Right forelimb (tissue), 1 donor: ENCODE data around the gene HES5.
"Not testable (repeated sequence)": the region's sequence is repeated elsewhere in the genome, so short reads cannot be mapped to it uniquely, and the experiment has no call there.

ENCODE experiments used
- DNase-seq: peaks from one replicate; pipeline ENCODE4 v3.0.0-alpha.2; 2018

HES5 gene

DNA sequence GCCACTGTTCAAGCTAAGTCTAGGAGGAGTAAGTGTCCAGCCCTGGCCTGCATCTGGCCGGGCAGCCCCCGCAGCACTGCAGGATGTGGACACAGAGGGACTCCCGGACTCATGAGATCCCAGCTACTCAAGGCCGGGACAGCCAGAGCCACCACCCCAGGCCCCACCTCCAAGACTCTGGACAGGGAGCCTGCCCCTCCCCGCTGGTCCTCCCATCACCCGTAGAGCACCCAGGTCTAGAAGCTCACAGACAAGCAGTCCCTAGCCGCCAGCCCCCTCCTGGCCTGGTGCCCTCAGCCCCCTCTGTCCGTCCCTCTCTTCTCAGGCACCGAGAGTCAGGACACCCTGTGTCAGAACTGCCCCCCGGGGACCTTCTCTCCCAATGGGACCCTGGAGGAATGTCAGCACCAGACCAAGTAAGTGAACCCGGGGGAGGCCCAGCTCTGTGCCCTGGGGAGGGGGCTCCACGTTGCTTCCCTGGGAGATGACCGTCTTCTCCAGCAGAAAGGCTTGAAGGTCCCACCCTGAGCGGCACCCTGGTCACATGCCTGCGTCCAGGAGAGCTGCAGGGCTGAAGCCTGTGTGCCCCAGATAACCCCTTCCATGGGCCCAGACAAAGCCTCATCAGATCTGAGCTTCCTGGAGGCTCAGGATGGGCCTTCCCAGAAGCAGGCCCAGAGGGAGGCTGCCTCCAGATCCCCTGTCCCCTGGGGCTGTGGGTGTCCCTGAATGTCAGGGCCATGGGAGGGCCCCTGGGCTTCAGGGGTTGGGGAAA is 30.4 kb upstream of the HES5 start:
- DNase-seq: no peak

DNA sequence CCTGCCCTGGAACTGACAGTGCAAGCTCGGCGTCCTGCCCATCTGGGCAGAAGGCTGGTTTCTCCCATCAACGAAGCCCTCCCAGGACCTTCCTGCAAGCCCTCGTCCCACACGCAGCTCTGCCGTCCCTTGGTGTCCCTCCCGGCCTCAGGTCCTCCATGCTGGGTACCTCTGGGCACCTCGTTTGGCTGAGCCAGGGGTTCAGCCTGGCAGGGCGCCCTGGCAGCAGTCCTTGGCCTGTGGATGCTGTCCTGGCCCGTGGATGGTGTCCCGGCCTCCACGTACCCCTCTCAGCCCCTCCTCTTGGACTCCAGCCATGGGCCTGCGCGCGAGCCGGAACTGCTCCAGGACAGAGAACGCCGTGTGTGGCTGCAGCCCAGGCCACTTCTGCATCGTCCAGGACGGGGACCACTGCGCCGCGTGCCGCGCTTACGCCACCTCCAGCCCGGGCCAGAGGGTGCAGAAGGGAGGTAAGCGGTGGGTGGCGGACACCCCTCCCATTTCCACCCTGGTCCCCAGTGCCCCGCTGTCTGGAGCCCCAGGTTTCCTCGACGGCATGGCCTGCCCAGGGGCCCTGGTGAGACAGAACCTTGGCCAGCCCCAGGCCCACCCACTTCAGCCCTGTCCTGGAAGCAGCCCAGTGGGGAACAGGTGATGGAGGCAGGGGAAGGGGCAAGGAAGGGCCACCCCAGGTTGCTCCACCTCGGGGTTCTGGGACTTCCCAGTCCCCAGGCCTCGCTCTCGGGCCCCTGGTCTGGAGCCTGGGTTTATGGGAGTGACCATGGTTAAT is 29.6 kb upstream of the HES5 start:
- no peak for DNase-seq

DNA sequence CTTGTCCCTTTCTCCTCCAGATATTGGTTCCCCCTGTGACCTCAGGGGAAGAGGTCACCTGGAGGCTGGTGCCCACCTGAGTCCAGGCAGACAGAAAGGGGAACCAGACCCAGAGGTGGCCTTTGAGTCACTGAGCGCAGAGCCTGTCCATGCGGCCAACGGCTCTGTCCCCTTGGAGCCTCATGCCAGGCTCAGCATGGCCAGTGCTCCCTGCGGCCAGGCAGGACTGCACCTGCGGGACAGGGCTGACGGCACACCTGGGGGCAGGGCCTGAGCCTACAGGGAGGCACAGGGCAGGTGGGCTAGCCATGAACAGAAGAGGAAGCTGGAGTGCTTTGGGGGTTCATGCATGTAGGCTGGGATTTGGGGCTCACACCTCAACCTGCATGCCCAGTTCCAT is 28.8 kb upstream of the HES5 start:
- no peak for DNase-seq

DNA sequence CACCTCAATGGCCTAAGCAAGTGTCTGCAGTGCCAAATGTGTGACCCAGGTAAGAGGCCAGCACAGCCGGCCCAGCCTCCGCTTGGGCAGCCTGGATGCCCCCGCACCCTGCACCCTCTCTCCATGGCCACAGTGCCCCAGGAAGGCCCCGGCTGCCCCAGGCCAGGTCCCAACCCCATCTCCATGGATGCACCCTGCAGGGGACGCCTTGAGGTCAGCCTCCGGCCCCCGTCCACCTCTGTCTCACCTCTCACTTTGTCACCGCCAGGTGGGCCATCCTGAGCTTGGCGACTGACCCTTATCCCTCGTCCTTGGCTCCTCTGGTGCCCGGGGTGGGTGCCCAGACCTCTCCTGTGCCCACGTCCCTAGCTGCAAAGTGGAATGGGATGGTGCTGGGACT is 28.4 kb upstream of the HES5 start:
- no peak for DNase-seq

DNA sequence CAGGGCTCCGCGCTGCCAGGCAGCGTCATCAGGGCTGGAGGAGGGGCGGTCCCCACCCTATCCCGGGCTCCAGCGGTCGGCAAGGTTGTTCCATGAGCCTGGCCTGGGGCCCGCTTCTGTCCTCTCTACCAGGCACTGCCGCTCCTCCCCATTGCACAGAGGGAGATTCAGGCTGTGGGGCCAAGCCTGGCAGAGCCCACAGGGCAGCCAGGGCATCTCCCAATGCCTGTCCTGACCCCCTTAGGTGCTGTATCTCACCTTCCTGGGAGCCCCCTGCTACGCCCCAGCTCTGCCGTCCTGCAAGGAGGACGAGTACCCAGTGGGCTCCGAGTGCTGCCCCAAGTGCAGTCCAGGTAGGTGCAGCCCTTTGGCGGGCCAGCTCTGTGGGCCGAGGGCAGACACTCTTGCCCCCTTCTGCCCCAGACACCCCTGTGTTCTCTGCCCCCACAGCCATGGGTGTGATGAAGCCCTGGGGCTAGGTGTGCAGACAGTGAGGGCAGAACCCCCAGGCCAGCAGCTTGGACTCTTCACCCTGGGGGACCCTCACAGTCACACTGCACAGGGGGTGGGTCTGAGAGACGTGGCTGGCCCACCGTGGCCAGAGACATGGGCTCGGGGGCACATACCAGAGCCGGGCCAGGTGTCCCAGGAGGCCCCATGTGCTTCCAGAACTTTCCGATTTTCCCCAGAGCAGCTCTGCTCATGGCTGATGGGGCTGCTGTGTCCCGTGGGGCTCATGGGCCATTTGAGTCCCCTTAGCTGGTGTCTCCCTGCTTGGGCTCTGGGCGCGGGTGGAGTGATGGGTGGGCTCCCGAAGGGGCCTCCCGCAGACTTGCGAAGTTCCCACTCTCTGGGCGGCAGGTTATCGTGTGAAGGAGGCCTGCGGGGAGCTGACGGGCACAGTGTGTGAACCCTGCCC is 27.7 kb upstream of the HES5 start:
- DNase-seq: no peak

DNA sequence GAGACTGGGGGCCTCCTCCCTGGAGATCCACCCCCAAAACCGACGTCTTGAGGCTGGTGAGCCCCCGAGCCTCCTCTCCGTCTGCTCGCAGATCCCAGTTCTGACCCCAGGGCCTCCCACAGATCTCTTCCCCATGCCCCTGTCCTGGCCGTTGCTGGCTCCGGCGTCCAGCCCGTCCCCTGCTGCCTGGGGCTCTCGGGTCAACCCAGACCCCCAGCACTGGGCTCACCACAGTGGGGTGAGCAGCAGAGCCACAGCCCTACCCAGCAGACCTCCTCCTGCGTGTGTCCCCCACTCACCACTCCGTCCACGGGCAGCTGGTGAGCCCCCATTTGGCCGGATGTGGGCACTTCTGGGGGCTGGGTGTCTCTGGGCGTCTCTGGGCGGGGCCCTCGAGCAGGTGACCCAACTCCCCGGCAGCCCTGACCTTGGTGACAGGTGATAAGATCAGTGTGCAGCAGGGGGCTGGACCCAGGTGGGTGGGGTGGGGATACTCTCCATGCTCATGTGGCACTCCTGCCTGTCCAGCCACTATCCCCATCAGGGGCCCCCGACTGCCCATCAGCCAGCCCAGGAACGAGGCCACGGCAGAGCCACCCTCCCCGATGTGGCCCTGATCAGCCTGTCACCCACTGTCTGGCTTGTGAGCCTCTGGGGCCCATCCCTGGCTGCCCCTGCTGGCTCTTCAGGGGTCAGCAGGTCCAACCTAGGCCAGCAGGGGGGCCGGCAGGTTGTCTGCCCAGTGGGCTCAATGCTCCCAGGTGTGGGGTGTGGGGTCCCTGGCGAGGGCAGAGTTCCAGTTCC is 26.8 kb upstream of the HES5 start:
- no peak for DNase-seq

DNA sequence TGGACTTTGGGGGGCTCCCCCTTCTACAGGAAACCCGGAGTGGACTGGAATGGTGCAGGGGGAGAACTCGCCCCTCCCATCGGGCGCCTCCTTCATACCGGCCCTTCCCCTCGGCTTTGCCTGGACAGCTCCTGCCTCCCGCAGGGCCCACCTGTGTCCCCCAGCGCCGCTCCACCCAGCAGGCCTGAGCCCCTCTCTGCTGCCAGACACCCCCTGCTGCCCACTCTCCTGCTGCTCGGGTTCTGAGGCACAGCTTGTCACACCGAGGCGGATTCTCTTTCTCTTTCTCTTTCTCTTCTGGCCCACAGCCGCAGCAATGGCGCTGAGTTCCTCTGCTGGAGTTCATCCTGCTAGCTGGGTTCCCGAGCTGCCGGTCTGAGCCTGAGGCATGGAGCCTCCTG is 26.2 kb upstream of the HES5 start, which contains the start of gene TNFRSF14:
TSS of gene TNFRSF14 (plus strand) at position 95 of the 401 bp plus-strand sequence. CDS start at position 389, 294 bp downstream.
- DNase-seq: peak; percentile 75

DNA sequence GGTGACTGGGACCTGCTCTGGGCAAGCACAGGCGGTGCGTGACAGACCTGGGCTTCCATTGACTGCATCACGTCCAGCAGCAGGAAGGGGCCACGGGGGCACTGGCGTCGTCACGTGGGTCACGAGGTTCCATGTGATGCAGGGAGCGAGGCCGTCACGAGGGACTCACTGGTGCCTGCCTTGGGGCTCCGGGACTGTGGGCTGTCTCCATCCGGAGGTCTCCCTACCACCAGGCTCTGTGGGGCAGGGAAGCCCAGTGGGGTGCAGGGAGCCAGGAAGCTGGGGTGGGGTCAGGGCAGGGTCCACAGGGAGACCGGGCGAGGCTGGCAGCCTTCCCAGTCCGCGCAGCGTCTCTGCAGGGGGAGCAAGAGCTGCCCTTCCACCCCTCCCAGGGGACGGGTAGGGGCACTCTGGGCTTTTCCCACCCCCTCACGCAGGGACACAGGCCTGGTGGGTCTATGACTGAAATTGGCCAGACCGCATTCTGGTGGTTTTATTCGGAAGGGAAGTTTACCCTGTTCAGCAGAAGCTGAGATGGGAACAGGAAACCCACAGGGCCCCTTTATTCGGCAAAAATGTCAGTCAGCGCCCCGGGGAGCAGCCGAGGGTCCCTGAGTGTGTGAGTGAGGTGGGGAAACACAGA is 25.7 kb upstream of the HES5 start:
- no peak for DNase-seq

DNA sequence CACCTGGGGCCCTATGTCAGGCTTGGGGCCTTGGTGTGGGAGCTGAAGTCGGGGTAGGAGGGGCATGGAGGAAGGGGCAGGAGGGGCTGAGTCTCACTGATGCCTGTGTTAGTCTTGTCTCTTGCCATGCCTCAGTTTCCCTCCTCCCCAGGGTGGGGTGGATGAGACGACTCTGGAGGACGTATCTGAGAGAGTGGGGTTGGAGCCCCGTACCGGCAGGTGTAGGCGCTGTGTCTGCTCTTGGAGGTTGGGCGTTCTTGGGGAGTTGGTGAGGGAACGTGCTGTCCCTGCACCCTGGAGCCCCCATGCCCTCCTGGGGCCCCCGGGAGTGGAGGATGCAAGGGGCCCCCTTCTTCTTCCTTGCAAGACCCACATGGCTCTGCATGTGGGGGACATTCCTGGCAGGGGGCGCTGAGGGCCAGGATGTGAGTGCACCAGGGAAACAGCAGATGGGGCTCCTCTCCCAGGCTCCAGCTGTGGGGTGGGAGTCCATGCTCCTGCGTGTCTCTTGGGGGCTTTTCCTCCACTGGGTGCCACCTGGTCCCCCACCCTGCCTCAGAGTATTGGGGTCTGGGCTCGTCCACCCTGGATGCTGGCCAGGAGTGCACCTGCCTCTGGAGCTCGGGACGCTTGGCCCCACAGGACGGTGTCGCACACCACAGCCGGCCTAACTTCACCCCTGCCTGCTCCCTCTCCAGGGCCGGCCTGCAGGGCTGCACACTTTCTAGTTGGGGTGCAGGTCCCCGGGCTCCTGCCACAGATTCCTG is 24.7 kb upstream of the HES5 start:
- DNase-seq: no peak

DNA sequence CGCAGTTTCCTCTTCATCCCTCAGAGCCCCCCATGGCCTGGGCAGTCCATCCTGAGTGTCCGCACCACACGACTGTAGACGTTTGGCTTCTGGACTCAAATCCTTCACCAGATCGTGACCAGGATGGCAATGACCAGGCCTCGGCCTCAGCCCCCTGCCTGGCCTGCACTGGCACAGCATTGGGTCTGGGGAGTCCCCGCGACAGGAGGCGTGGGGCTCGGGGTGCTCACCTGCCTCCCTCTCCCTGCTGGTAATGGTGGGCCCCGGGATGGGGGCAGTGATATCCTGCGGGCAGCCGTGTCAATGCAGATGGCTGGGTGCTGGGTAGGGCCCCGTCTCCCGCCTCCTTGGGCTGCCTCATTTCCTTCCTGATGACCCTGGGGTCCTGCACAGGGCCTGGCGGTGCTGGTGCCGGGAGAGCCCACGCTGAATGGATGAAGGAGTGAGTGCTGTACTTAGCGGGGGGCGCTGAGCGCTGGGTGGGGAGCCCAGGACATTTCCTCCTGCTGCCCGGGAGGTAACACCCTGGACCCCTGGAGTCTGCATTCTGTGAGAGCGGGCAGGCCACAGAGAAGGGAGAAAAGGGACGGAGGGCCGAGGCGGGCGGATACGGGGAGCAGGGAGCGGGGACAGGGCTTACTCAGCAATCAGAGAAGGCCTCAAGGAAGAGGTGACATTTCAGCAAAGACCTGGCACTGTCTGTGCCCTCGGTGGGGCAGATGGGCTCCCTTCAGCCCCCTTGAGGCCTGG is 24.0 kb upstream of the HES5 start:
- no peak for DNase-seq

DNA sequence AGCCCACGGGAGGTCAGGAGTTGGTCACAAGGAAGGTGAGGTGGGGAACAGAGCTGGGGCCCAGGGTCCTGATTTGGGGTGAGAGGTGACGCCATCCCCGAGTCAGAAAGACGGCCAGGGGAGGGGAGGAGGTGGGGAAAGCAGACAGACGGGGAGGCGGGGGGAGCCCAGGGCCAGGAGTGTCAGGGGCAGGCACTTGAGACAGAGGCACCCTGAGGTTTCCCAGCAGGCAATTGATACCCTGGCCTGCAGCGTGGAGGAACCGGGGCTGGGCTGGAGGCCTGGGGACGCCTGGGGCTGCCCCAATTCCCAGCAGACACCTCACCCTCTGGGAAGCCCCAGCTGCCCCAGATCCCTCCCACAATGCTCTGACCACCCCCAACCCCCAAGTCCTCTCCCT is 23.0 kb upstream of the HES5 start:
- not testable (repeated sequence) for DNase-seq

DNA sequence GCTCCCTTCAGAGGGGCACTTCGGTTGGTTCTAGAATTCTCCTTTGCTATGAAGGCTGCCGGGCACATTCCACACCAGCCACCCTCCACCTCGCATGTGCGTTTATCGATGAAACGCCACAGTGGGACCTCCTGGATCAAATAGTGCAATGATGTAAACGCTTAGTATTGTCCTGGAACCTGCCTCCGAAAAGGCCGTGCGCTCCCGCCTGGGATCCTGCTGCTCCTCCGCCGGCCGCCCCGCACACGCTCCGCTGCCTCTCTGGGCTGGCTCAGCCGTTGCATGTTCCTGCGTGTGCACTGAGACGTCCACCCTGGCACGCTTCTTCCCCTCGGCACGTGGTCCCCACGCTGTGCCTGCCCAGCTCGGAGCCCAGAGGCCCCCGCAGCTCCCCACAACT is 22.1 kb upstream of the HES5 start:
- DNase-seq: no peak

DNA sequence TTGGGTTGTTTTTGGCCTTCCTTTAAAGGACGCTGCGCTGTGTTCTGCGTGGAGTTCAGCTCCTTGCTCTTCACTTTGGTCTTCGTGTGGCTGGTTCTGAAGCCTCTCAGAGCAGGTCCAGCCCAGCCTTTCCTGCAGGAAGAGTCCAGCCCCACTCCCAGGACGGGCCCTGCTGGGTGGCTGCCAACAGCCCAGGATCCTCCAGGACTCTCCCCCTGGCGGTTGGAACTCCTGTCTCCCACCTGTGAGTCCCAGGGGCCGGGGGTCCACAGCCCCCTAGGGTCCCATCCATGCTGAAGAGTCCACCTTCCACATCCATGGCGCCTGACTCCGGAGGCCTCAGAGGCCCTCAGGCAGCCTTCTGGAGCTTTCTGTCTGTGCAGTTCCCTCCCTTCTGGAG is 21.5 kb upstream of the HES5 start:
- DNase-seq: not testable (repeated sequence)

DNA sequence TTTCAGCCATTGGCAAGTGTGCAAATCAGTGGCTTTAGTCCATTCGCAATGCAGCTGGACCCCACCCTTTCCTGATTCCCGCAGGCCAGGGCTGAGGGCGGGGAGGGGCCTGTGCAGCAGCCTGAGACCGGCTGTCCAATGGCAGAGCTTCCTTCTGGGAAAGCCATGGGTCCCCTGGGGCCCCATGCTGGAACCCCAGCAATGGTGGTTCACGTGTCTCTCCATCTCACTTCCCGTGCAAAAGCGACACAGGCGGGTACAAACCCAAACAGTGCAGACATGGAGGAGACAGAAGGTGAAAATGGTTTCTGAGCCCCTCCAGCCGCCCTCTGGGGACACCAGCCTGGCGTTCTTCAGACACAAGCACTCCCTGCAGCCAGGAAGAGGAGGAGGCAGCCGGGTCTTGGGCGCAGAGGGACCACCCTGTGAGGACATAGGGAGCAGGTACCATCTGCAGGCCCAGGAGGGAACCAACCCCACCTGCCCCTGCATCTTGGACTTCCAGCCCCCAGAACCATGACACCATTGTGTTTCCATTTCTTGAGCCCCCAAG is 20.3 kb upstream of the HES5 start:
- not testable (repeated sequence) for DNase-seq

DNA sequence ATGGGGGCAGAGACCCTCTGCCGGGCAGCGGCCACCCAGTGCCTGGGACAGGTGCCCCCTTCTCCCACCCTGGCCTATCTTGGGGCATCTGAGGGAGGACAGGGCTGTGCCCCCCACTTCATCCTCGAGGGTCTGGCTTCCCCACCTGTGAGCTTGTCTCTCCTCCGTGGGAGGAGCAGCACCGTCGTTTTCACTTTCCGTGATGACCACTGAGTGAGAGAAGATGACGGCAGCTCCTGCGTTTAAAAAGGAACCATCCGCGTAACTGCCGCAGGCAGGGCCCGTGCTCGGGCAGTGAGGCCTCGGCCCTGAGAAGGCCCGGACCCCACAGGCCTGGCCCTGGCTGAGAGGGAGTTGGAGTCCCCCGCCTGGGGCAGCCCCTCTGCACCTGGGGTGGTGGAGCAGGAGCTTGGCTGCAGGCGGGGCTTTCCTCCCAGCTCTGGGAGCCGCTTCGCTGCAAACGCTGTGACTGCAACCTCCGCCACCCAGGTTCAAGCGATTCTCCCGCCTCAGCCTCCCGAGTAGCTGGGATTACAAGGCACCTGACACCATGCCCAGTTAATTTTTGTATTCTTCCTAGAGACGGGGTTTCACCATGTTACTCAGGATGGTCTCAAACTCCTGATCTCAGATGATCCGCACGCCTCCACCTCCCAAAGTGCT is 19.4 kb upstream of the HES5 start:
- not testable (repeated sequence) for DNase-seq

DNA sequence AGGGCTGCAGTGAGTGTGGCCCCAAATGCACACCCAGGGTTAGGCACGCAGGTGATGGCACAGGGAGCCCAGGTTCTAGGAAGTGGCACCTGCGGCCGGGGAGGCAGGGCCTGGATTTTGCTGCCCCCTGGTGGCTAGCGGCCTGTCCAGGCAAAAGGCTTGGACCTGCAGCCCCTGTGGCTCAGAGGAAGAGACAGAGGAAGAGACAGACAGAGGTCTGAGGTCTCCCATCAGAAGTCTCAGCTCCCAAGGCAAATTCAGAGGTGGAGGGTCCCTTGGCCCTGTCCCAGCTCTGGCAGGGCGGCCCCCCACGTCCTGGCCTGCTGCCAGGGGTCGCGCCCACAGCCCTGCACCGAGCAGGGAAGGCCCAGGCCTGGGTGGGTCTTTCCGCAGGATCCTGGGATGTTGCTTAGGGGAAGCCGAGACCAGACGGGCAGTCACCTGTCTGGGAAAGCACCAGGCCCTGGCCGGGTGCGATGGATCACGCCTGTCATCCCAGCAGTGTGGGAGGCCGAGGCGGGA is 18.1 kb upstream of the HES5 start:
- peak; percentile 86 for DNase-seq

DNA sequence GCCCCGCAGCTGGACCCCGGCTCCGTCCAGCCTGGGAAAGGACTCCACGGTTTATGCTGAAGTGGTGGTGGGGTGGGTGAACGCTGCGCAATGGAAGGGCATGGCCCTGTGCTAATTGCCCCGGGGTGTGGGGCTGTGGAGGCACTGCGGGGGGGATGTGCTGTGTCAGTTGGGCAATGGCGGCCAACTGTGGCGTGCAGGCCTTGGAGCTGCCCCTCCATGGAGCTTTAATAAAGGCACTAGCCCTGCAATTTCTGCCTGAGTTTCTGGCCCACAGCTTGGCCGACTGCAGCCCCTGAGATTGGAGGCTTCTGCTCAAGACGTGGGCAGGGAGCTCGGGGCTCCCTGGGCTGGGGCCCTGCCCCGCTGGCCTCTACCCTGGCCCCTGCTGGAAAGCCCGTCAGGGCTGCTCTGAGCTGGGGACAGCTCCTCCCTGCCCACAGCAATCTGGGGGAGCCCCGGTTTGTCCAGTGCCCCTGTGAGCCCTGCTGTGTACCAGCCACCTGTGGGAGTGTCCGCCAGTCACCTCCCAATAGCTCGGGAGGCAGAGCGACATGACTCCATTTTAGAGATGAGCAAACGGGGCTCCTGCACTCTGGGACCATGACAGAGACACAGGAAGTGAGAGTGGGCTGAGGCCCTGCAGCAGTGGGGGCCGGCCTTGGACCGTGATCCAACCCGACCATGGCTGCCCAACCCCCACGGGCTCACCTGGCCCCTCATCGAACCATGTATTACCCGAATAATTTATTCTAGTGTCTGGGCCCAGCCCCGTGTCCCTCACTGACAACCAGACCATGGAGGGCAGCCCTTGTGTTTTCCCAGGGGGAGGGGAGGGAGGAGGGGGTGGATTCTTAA is 17.4 kb upstream of the HES5 start:
- no peak for DNase-seq
